ENCODE results near the gene MPP7.

- TF ChIP-seq POLR2A (IDR thresholded peaks at IDR 0.05) (no peak), POLR2AphosphoS5 (IDR thresholded peaks at IDR 0.05) (no peak), CTCF (IDR thresholded peaks at IDR 0.05) (no peak), EP300 (IDR thresholded peaks at IDR 0.05; ENCODE audit: low read depth) (no peak)
Measured at GRCh38 chr10:28311104-28311503, 8.2 kb upstream of the MPP7 start.

Data from transverse colon (tissue), 4 donors.